Thyroid gland (tissue), 4 donors: ENCODE results near the gene KIAA1671. TPM values are rescaled to one million over a fixed set of nuclear protein-coding genes. Genes with fewer than 3 reads are reported as not detected.

Source experiments
- DNase-seq, 2 donors: peaks; one replicate each; pipeline ENCODE4 v3.0.0-alpha.2; 2019
- H3K27ac ChIP-seq, 3 donors: fragments of 200-600 bp; sonication (generic); 1 replicate in 2 of 3; 2 replicates in 1 of 3; pipeline ENCODE4 v1.5.1; 2016 to 2019; ENCODE audit warnings: mild to moderate bottlenecking in 1 of 3, moderate library complexity in 1 of 3
- H3K27me3 ChIP-seq: fragments of 200-600 bp; sonication (generic); one replicate; pipeline ENCODE4 v1.5.1; 2019
- H3K36me3 ChIP-seq, 2 donors: fragments of 200-600 bp; sonication (generic); one replicate each; pipeline ENCODE4 v1.5.1; 2016 to 2019
- H3K4me1 ChIP-seq, 2 donors: fragments of 200-600 bp; sonication (generic); one replicate each; pipeline ENCODE4 v1.5.1; 2017 to 2019
- H3K4me3 ChIP-seq, 3 donors: fragments of 200-600 bp; sonication (generic); replicated peaks in 1 of 3; 1 replicate in 2 of 3; 2 replicates in 1 of 3; pipeline ENCODE4 v1.5.1; 2016; ENCODE audit warnings: mild to moderate bottlenecking in 1 of 3
- H3K9me3 ChIP-seq: fragments of 200-600 bp; sonication (generic); one replicate; pipeline ENCODE4 v1.5.1; 2017
- POLR2A ChIP-seq, 2 donors: fragments of 450-650 bp; IDR thresholded peaks; one replicate each; pipeline ENCODE4 v1.6.1; 2017; ENCODE audit warnings: antibody characterized with exemption in 2 of 2, mild to moderate bottlenecking in 2 of 2, moderate library complexity in 1 of 2
- WGBS, 2 donors: methylation state at CpG; one replicate each; pipeline ENCODE4 v1.1.5; 2017; 5-methylcytosine and 5-hydroxymethylcytosine counted together
- intact Hi-C: fragments of 100-400 bp; cut with DNase I; formaldehyde crosslinking; loops from one replicate; pipeline ENCODE4 v1.15.1; 2023
- total RNA-seq, 4 donors: library from RNA; depleted of rRNA; stranded (reverse); fragments of >200 nt; gene quantifications; one replicate each; pipeline ENCODE4 v1.2.3, GENCODE V29; 2016
- TF ChIP-seq, protein P1 (sequence below), 6 experiments: fragments of 200-600 bp in 3 of 6; fragments of 450-650 bp in 3 of 6; sonication (generic) in 3 of 6; IDR thresholded peaks; one replicate each; pipeline ENCODE4 v1.5.1; 2016 to 2019; ENCODE audit warnings: antibody characterized with exemption in 6 of 6, mild to moderate bottlenecking in 2 of 6, inconsistent platforms in 1 of 6, moderate library complexity in 1 of 6

KIAA1671 gene
- total RNA-seq, 4 donors from 2014 or later: 63.2 to 111 (median 79.7) TPM

DNA sequence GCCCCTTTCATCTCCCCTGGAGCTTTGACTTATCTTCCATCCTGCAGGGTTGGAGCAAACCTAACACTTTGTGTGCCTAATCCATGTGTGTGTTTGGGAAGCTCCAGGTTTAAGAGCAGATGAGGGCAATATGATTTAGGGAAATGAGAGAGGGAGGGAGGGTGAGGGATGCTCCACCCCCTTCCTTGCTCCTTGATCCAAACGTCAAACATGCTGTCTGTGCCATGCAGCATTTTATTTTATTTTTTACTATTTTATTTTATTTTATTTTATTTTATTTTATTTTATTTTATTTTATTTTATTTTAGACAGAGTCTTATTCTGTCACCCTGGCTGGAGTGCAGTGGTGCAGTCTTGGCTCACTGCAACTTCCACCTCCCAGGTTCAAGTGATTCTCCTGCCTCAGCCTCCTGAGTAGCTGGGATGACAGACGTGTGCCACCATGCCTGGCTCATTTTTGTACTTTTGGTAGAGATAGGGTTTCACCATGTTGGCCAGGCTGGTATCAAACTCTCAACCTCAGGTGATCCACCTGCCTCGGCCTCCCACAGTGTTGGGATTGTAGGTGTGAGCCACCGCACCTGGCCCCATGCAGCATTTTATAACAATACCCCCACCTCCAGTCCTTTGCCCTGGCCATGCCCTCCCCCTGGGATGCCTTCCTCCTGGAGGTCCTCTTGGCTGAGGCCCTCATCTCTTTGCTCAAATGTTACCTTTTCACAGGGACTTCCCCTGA is 194.6 kb downstream of the KIAA1671 start:
- Histone ChIP-seq H3K27me3 (no peaks in the 10 kb centered on the region), H3K4me1 (peaks cover 29 to 51% of the 10 kb centered on the region in 2 donors), H3K9me3 (no peaks in the 10 kb centered on the region), H3K36me3 (no peaks in the 10 kb centered on the region), H3K27ac (peak overlapping the region; percentile 80 to 86 (median 81)), H3K4me3 (no peak overlapping the region)
- intact Hi-C loops: no loop called here
- no peak for DNase-seq
- TF ChIP-seq, protein P1, sequence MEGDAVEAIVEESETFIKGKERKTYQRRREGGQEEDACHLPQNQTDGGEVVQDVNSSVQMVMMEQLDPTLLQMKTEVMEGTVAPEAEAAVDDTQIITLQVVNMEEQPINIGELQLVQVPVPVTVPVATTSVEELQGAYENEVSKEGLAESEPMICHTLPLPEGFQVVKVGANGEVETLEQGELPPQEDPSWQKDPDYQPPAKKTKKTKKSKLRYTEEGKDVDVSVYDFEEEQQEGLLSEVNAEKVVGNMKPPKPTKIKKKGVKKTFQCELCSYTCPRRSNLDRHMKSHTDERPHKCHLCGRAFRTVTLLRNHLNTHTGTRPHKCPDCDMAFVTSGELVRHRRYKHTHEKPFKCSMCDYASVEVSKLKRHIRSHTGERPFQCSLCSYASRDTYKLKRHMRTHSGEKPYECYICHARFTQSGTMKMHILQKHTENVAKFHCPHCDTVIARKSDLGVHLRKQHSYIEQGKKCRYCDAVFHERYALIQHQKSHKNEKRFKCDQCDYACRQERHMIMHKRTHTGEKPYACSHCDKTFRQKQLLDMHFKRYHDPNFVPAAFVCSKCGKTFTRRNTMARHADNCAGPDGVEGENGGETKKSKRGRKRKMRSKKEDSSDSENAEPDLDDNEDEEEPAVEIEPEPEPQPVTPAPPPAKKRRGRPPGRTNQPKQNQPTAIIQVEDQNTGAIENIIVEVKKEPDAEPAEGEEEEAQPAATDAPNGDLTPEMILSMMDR (IDR thresholded peaks at IDR 0.05): no peak
- no peak for TF ChIP-seq POLR2A (IDR thresholded peaks at IDR 0.05)
- whole genome bisulfite sequencing, 2 donors: 41 to 67% methylated on average over 4 of the region's 4 CpGs

DNA sequence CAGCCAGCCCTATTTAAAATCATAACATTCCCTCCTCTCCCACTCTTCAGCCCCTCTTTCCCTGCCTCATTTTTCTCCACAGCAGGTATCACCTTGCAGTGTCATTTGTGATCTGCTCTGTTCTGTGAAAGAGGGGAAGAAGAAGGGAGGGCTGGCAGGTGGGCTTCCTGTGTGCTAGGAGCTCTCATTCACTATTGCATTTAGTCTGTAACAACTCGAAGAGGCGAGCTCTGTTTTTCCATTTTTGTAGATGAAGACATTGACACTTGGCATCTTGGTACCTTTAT is 195.1 kb downstream of the KIAA1671 start:
- intact Hi-C loops: no loop called here
- WGBS, 2 donors: 74 to 78% methylated on average over 2 of the region's 2 CpGs

DNA sequence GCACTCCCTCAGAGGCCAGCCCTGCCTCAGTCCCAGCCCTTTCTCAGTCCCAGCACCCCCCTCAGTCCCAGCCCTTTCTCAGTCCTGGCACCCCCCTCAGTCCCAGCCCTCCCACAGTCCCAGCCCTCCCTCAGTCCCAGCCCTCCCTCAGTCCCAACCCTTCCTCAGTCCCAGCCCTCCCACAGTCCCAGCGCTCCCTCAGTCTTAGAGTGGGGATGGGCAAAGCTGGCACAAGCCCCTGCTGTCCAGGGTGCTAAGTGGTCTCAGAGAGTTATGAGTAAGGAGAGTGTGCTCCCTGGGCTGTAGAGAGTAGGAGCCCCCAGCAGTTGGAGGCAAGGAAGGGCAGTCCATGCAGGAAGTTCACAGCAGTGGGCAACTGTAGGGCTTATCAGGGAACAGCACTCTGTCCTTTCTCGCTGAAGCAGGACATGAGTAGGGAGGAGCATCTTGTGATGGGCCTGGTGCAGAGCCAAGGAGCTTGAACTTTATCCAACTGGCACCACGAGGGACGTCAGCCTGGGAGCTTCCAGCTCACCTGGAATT is 195.7 kb downstream of the KIAA1671 start:
- Histone ChIP-seq H3K4me1 (peaks cover 24 to 46% of the 10 kb centered on the region in 2 donors), H3K27me3 (no peaks in the 10 kb centered on the region), H3K9me3 (no peaks in the 10 kb centered on the region), H3K4me3 (no peak overlapping the region), H3K27ac (peak overlapping the region; percentile 80 to 86 (median 81)), H3K36me3 (no peaks in the 10 kb centered on the region)
- peak; percentile 93 to 94 for DNase-seq
- WGBS, 2 donors: 4 to 7% methylated on average over 3 to 4 of the region's 4 CpGs
- TF ChIP-seq POLR2A (IDR thresholded peaks at IDR 0.05): peak in 1 of 2 donors; percentile 38
- TF ChIP-seq, protein P1 (IDR thresholded peaks at IDR 0.05): peak in 3 of 6 experiments; percentile 5 to 39 (median 6)
- intact Hi-C loops: no loop called here

More for the DNA sequence above, 195.1 kb downstream of the KIAA1671 start:
- Histone ChIP-seq H3K36me3 (no peaks in the 10 kb centered on the region), H3K4me3 (no peak overlapping the region), H3K27ac (peak overlapping the region; percentile 80 to 86 (median 81)), H3K27me3 (no peaks in the 10 kb centered on the region), H3K9me3 (no peaks in the 10 kb centered on the region), H3K4me1 (peaks cover 29 to 51% of the 10 kb centered on the region in 2 donors)
- DNase-seq: no peak
- TF ChIP-seq, protein P1 (IDR thresholded peaks at IDR 0.05): no peak

DNA sequence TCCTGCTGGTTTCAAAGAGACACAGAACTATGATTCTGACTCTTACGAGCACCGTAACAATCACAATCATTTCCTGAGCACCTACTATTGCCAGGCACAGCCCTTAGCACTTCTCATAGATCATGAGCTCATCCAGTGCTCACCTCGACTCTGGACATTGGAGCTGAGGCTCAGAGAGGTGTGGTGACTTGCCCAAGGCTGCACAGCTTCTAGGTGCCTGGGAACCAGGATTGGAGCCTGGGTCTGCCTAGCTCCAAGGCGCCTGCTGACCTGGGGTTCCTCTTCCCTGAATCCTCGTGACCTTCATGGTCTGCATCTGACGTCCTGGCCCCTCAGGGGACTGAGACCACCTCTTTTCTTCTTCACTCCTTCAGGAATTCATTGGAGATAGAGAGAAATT is 196.5 kb downstream of the KIAA1671 start:
- Histone ChIP-seq H3K36me3 (no peaks in the 10 kb centered on the region), H3K27me3 (no peaks in the 10 kb centered on the region), H3K27ac (peak overlapping the region; percentile 80 to 86 (median 81)), H3K4me3 (no peak overlapping the region), H3K9me3 (no peaks in the 10 kb centered on the region), H3K4me1 (peaks cover 29 to 49% of the 10 kb centered on the region in 2 donors)
- WGBS, 2 donors: 66 to 77% methylated on average over 6 of the region's 6 CpGs
- TF ChIP-seq POLR2A (IDR thresholded peaks at IDR 0.05): no peak
- TF ChIP-seq, protein P1 (IDR thresholded peaks at IDR 0.05): no peak
- intact Hi-C loops: no loop called here
- no peak for DNase-seq

DNA sequence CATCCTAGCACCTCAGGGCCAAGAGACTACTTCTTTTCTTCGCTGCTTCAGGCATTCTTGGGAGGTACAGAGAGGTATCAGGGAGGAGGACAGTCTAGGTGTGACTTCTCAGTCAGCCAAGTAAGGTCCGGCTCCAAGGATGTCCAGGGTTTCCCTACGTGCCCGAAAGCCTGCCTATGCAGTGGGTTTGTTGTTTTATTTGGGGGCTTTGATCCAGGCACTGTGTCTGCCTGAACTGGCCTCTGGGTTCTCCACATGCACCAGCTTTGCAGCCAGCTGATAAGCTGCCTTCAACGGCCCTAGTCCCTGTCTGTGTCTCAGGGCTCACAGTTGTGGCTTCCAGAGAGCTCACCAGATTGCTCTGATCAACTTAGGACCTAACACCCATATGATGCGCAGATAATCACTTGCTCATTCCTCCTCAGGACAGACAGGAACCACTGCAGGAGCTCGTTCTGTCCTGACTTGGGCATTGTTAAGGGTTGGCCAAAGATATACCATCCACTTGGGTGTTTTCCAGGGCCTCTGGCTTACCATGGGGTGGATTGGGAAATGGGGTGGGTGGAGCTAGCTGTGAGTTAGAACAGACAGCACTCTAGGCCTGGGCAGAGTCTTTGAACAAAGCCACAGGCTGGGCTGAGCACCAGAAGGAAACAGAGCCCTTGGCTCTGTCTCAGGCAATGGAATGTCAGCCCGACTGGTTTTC is 201.6 kb downstream of the KIAA1671 start:
- Histone ChIP-seq H3K4me1 (peaks cover 20 to 27% of the 10 kb centered on the region in 2 donors), H3K27ac (peak overlapping the region; percentile 54 to 70 (median 64))
- intact Hi-C loops: no loop called here

More for the DNA sequence above, 201.6 kb downstream of the KIAA1671 start:
- DNase-seq: peak; percentile 78 to 80
- Histone ChIP-seq H3K36me3 (no peaks in the 10 kb centered on the region), H3K9me3 (no peaks in the 10 kb centered on the region), H3K4me3 (no peak overlapping the region), H3K27me3 (no peaks in the 10 kb centered on the region)
- 61 to 66% methylated on average over 8 of the region's 8 CpGs for WGBS, 2 donors
- TF ChIP-seq POLR2A (IDR thresholded peaks at IDR 0.05): no peak
- TF ChIP-seq, protein P1 (IDR thresholded peaks at IDR 0.05): no peak
